SK-N-MC (cell line): ENCODE data around the gene TMEM220.

Experiments
- EZH2 ChIP-seq: fragments of 200-600 bp; sonication (generic); IDR thresholded peaks from one replicate; pipeline ENCODE4 v1.6.1; 2017; ENCODE audit warnings: antibody characterized with exemption
- FOXP2 ChIP-seq: optimal IDR thresholded peaks from 2 replicates; pipeline ENCODE3; 2011; ENCODE audit warnings: mild to moderate bottlenecking, moderate library complexity; ENCODE audit not compliant: insufficient read depth; ENCODE audit errors: extremely low read length, control extremely low read depth
- POLR2AphosphoS5 ChIP-seq: IDR thresholded peaks from 2 replicates; pipeline ENCODE4 v1.6.1; 2012; ENCODE audit warnings: mild to moderate bottlenecking, low read depth, low read length, borderline replicate concordance

DNA sequence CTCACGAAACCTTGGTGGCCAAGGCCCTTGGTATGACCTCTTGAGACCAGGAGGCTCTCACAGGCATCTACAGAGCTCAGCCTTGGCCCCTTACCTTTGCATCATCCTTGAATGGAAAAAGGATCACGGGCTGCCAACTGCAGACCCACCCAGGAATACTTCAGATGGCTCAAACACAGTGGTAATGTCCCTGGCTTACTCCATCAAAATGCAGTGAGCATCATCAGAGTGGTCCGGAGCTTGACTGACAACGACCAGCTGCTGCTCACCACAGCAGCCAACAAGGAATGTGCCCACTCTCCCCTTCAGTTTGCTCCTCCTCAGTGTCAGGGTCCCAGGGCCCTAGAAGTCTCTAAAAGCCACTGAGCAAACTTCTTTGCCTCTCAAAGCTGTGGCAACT, 55.1 kb downstream of the TMEM220 start:
- TF ChIP-seq POLR2AphosphoS5 (no peak), FOXP2 (no peak), EZH2 (no peak)
